ENCODE measurements around the gene PNO1. TPM values are rescaled to one million over a fixed set of nuclear protein-coding genes. Genes with fewer than 3 reads are reported as not detected.

PNO1 gene
- total RNA-seq, 2 donors from 2014 or later: 12.5 to 18.9 TPM

DNA sequence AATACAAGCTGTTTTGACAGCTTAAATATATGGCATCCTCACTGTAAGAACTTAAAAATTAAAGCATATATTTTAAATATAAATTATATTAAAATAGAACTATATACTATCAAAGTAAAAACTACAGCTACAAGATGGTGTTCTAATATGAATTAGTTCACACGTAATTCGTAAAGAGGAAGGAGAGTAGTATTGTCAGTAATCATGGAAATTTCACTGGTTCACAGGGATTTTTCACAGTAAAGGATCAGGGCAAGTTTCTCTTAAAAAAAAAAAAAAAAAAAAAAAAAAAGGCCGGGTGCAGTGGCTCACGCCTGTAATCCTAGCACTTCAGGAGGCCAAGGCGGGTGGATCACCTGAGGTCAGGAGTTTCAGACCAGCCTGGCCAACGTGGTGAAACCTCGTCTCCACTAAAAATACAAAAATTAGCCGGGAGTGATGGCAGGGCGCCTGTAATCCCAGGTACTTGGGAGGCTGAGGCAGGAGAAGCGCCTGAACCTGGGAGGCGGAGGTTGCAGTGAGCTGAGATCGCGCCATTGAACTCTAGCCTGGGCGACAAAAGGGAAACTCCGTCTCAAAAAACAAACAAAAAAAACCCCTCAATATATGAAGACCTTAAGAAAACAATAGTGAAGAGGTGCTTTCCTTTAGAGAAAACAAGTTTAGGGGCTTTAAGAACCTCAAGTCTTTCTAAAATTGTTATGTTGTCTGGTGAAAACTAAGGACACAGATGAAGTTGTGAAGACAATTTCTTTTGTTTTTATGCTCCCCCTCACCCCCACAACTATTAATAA, 32.5 kb downstream of the PNO1 start:
- peak overlapping the region; percentile 36 to 82 for H3K4me3 Mint-ChIP-seq
- no peaks in the 10 kb centered on the region for H3K9me3 Mint-ChIP-seq
- no peaks in the 10 kb centered on the region for H3K27me3 Mint-ChIP-seq (ENCODE audit: low read depth)
- DNase-seq (no peak), ATAC-seq (replicated peaks in 1 of 2) (no peak)
- peaks cover 56% of the 10 kb centered on the region for H3K4me1 Mint-ChIP-seq (ENCODE audit: low read depth)
- peaks cover 2 to 11% of the 10 kb centered on the region in 2 donors for H3K36me3 Mint-ChIP-seq (ENCODE audit: insufficient read depth in 2 of 2)
- peak overlapping the region; percentile 96 for H3K27ac Mint-ChIP-seq

DNA sequence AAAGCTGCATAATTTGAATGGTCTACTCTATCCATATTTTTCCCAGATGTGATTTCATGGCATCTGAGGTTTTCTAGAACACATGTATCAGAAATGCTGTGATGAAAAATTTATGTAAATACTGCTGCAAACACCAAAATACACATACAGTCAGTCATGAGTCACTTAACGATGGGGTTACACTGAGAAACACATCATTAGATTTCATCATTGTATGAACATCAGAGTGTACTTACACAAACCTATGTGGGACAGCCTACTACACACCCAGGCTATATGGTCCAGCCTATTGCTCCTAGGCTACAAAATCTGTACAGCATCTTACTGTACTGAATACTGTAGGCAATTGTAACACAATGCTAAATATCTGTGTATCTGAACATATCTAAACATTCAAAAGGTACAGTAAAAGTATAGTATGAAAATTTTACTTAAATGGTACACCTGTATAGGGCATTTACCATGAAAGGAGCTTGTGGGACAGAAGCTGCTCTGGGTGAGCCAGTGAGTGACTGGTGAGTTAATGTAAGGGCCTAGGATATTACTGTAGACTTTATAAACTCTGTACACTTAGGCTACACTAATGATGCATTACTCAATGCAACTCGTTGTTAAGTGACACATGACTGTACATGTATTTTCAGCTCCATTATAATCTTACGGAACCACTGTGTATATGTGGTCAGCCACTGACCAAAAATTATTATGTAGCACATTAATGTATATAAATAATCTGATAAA, 33.5 kb downstream of the PNO1 start:
- Mint-ChIP-seq H3K4me3 (peak overlapping the region; percentile 36 to 82), H3K27me3 (ENCODE audit: low read depth) (no peaks in the 10 kb centered on the region), H3K36me3 (ENCODE audit: insufficient read depth in 2 of 2) (peaks cover 0 to 3% of the 10 kb centered on the region in 2 donors), H3K4me1 (ENCODE audit: low read depth) (peaks cover 61% of the 10 kb centered on the region), H3K9me3 (no peaks in the 10 kb centered on the region), H3K27ac (peak overlapping the region; percentile 96)
- ATAC-seq (replicated peaks in 1 of 2): peak; percentile 99
- DNase-seq: no peak

DNA sequence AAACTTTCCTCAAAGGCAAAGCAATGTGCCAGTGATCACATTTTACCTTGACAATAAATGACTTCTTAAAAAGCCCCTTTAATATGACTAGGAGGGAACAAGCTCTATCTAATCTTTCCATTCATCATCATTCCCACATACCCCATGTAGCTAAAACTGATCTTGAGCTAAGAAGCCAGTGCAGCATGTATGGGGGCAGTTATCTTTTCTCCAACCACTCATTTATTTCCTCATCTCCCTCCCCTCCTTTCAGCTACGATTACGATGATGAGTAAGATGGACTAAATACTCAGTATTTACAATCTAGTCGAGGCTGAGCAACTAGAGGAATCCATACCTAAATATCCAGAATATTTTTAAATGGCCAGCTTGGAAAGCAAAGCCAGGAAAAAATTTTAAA, 35.5 kb downstream of the PNO1 start:
- H3K4me1 Mint-ChIP-seq (ENCODE audit: low read depth): peaks cover 73% of the 10 kb centered on the region
- H3K4me3 Mint-ChIP-seq: no peak overlapping the region
- H3K27ac Mint-ChIP-seq: peak overlapping the region; percentile 94
- no peaks in the 10 kb centered on the region for H3K27me3 Mint-ChIP-seq (ENCODE audit: low read depth)
- no peak for DNase-seq
- peak in 1 of 2 donors; percentile 25 for ATAC-seq (replicated peaks in 1 of 2)
- H3K9me3 Mint-ChIP-seq: no peaks in the 10 kb centered on the region
- no peaks in the 10 kb centered on the region for H3K36me3 Mint-ChIP-seq (ENCODE audit: insufficient read depth in 2 of 2)

- Mint-ChIP-seq H3K4me1 (ENCODE audit: low read depth) (peaks cover 67% of the 10 kb centered on the region), H3K27ac (peak overlapping the region; percentile 32), H3K9me3 (no peaks in the 10 kb centered on the region), H3K4me3 (no peak overlapping the region), H3K36me3 (ENCODE audit: insufficient read depth in 2 of 2) (no peaks in the 10 kb centered on the region), H3K27me3 (ENCODE audit: low read depth) (no peaks in the 10 kb centered on the region)
- no peak for DNase-seq
- no peak for ATAC-seq (replicated peaks in 1 of 2)
These were observed 36.2 kb downstream of the PNO1 start for GRCh38 chr2:68193787-68194372.

- Mint-ChIP-seq H3K4me3 (no peak overlapping the region), H3K9me3 (no peaks in the 10 kb centered on the region), H3K4me1 (ENCODE audit: low read depth) (peaks cover 60% of the 10 kb centered on the region), H3K36me3 (ENCODE audit: insufficient read depth in 2 of 2) (no peaks in the 10 kb centered on the region), H3K27ac (peak overlapping the region; percentile 18), H3K27me3 (ENCODE audit: low read depth) (no peaks in the 10 kb centered on the region)
- ATAC-seq (replicated peaks in 1 of 2) (no peak), DNase-seq (no peak)
These were observed 37.4 kb downstream of the PNO1 start for GRCh38 chr2:68195096-68195495.

DNA sequence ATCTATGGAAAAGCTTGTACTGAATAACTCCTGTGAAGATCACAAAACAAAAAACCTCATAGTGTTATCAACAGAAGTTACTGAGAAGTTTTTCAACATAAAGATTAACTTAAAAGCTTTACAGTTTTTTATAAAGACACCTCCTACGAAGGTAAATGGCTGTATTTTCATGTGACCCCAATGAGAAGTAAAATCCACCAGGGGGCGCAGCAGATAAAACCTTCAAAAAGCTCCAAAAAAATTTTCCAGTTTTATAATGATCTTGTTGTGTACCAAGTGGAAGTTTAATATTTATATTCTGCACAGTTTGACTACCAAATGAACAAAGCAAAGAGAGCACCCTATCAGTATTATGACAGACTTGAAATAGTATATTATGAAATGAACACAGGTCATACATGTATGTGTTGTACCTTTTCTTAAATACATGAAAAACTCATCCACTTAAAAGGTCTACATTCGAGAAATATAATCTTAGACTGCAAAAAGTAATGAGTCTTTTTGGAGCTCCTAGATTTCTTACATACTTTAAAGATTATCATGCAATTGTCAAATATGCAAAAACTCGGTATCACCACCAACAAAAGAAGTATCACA, 38.5 kb downstream of the PNO1 start:
- H3K27ac Mint-ChIP-seq: peak overlapping the region; percentile 83
- DNase-seq (peak; percentile 20 to 29), ATAC-seq (replicated peaks in 1 of 2) (no peak)
- no peaks in the 10 kb centered on the region for H3K36me3 Mint-ChIP-seq (ENCODE audit: insufficient read depth in 2 of 2)
- H3K4me3 Mint-ChIP-seq: no peak overlapping the region
- H3K27me3 Mint-ChIP-seq (ENCODE audit: low read depth): no peaks in the 10 kb centered on the region
- no peaks in the 10 kb centered on the region for H3K9me3 Mint-ChIP-seq
- peaks cover 60% of the 10 kb centered on the region for H3K4me1 Mint-ChIP-seq (ENCODE audit: low read depth)

- H3K27ac Mint-ChIP-seq: peak overlapping the region; percentile 45
- no peak overlapping the region for H3K4me3 Mint-ChIP-seq
- H3K27me3 Mint-ChIP-seq (ENCODE audit: low read depth): no peaks in the 10 kb centered on the region
- peaks cover 71% of the 10 kb centered on the region for H3K4me1 Mint-ChIP-seq (ENCODE audit: low read depth)
- ATAC-seq (replicated peaks in 1 of 2) (no peak), DNase-seq (no peak)
- H3K9me3 Mint-ChIP-seq: no peaks in the 10 kb centered on the region
- H3K36me3 Mint-ChIP-seq (ENCODE audit: insufficient read depth in 2 of 2): peaks cover 0 to 2% of the 10 kb centered on the region in 2 donors
These were observed 42.6 kb downstream of the PNO1 start for GRCh38 chr2:68200157-68200787.

GRCh38 chr2:68203587-68203986, 45.9 kb downstream of the PNO1 start:
- Mint-ChIP-seq H3K4me1 (ENCODE audit: low read depth) (peaks cover 76% of the 10 kb centered on the region), H3K36me3 (ENCODE audit: insufficient read depth in 2 of 2) (peaks cover 0 to 3% of the 10 kb centered on the region in 2 donors), H3K27ac (peak overlapping the region; percentile 85), H3K9me3 (no peaks in the 10 kb centered on the region), H3K27me3 (ENCODE audit: low read depth) (no peaks in the 10 kb centered on the region), H3K4me3 (peak overlapping the region; percentile 64 to 86)
- DNase-seq: peak in 1 of 2 donors; percentile 18
- ATAC-seq (replicated peaks in 1 of 2): peak; percentile 96 to 97

DNA sequence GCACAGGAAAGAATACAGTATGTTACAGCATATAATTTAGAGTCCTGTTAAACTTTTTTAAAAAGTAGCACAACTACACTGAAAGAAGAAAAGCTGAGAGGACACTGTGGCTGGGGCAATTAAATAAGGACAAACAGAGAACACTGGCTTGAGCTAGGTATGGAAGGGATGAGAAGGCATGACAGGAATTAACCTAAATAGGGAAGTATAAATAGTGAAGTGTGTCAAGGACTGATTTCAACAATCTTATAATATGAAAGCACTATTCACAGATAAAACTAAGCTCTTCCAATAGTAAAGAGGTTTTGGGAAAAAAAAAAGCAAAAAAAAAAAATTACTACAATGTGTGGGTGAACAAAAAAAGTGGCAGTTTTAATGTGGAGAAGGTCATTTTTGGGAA, 49.1 kb downstream of the PNO1 start:
- Mint-ChIP-seq H3K4me3 (peak overlapping the region in 1 of 2 donors; percentile 3), H3K27ac (peak overlapping the region; percentile 1), H3K27me3 (ENCODE audit: low read depth) (no peaks in the 10 kb centered on the region)

DNA sequence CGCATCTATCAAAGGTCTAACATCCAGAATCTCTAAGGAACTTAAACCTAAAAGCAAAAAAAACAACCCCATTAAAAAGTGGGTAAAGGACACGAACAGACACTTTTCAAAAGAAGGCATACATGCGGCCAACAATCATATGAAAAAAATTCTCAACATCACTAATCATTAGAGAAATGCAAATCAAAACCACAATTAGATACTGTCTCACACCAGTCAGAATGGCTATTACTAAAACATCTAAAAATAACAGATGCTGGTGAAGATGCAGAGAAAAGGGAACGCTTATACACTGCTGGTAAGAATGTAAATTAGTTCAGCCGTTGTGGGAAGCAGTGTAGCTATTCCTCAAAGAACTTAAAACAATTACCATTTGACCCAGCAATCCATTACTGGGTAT, 56.7 kb downstream of the PNO1 start:
- Mint-ChIP-seq H3K36me3 (ENCODE audit: insufficient read depth in 2 of 2) (peaks cover 4 to 12% of the 10 kb centered on the region in 2 donors), H3K27me3 (ENCODE audit: low read depth) (no peaks in the 10 kb centered on the region), H3K27ac (peak overlapping the region; percentile 26), H3K4me3 (no peak overlapping the region), H3K4me1 (ENCODE audit: low read depth) (peaks cover 37% of the 10 kb centered on the region), H3K9me3 (no peaks in the 10 kb centered on the region)
- ATAC-seq (replicated peaks in 1 of 2) (no peak), DNase-seq (no peak)

More for the DNA sequence above, 49.1 kb downstream of the PNO1 start:
- DNase-seq (no peak), ATAC-seq (replicated peaks in 1 of 2) (no peak)
- peaks cover 2 to 7% of the 10 kb centered on the region in 2 donors for H3K36me3 Mint-ChIP-seq (ENCODE audit: insufficient read depth in 2 of 2)
- peaks cover 70% of the 10 kb centered on the region for H3K4me1 Mint-ChIP-seq (ENCODE audit: low read depth)
- no peaks in the 10 kb centered on the region for H3K9me3 Mint-ChIP-seq

DNA sequence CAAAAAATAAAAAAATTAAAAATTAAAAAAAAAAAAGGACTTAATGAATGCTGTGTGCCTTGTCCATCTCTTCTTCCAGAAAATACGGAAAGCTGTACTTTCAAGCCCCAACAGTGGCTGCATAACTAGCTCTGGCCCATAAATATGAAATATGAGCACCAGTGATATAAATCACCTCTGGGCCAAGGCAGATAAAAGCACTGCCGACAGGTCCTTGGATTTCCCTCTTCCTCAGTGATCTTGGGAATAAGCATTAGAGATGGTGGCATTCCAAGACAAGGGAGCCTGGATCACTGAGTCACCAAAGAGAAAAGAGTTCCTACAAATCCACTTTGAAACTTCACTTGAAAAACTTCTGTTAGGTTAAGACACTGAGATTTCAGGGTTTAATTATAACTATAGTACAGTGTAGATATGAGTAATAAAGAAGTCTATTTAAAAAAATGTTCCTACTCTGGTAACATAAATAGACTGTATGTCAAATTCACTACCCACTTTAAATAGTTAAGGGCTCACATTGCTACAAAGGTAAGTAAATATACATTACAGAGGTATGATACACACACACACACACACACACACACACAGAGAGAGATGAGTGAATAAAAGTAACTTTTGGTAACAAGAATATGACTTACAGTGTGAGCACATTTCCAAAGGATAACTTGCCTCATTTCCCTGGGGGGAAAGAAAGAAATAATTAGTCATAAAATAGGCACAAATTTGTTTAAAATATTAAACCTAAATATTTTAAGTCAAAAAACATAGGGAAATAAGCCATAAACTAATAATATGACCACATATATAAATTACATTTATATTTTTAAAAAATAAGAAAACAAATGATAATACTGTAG, 59.0 kb downstream of the PNO1 start:
- Mint-ChIP-seq H3K4me3 (no peak overlapping the region), H3K36me3 (ENCODE audit: insufficient read depth in 2 of 2) (peaks cover 5 to 14% of the 10 kb centered on the region in 2 donors), H3K27me3 (ENCODE audit: low read depth) (no peaks in the 10 kb centered on the region), H3K27ac (peak overlapping the region; percentile 35), H3K4me1 (ENCODE audit: low read depth) (peaks cover 49% of the 10 kb centered on the region), H3K9me3 (no peaks in the 10 kb centered on the region)
- DNase-seq (no peak), ATAC-seq (replicated peaks in 1 of 2) (no peak)

- Mint-ChIP-seq H3K4me3 (no peak overlapping the region), H3K27me3 (ENCODE audit: low read depth) (no peaks in the 10 kb centered on the region), H3K27ac (no peak overlapping the region), H3K36me3 (ENCODE audit: insufficient read depth in 2 of 2) (peaks cover 3 to 9% of the 10 kb centered on the region in 2 donors), H3K9me3 (no peaks in the 10 kb centered on the region), H3K4me1 (ENCODE audit: low read depth) (peaks cover 47% of the 10 kb centered on the region)
- ATAC-seq (replicated peaks in 1 of 2): no peak
- DNase-seq: no peak
These were observed 60.0 kb downstream of the PNO1 start for GRCh38 chr2:68217729-68218128.
